OCI-LY1 (cell line): ENCODE results near the gene ABHD17A.

Source experiments
- H2AFZ ChIP-seq: fragments of 200-600 bp; sonication (generic), shearing (Covaris generic); 2 replicates; pipeline ENCODE4 v1.6.0; 2014; ENCODE audit warnings: antibody characterized with exemption, mild to moderate bottlenecking, low read length
- H3F3A ChIP-seq: fragments of 200-600 bp; sonication (generic), shearing (Covaris generic); 2 replicates; pipeline ENCODE4 v1.6.0; 2014; ENCODE audit warnings: mild to moderate bottlenecking, antibody characterized with exemption, low read length, moderate library complexity; ENCODE audit not compliant: insufficient read depth
- H3K27ac ChIP-seq: fragments of 200-600 bp; sonication (generic); 2 replicates; pipeline ENCODE4 v1.5.1; 2014; ENCODE audit warnings: low read length, mixed run types, mild to moderate bottlenecking, low read depth; ENCODE audit not compliant: poor library complexity, severe bottlenecking
- H3K27me3 ChIP-seq: fragments of 200-600 bp; sonication (generic); 2 replicates; pipeline ENCODE4 v1.6.0; 2014; ENCODE audit warnings: antibody characterized with exemption, mild to moderate bottlenecking, low read length, moderate library complexity; ENCODE audit not compliant: insufficient read depth
- H3K36me3 ChIP-seq: fragments of 200-600 bp; sonication (generic); 2 replicates; pipeline ENCODE4 v1.6.1; 2014; ENCODE audit warnings: mild to moderate bottlenecking, antibody characterized with exemption, low read length, moderate library complexity, mixed read lengths; ENCODE audit not compliant: insufficient read depth
- H3K4me1 ChIP-seq: fragments of 200-600 bp; sonication (generic); 2 replicates; pipeline ENCODE4 v1.5.1; 2014; ENCODE audit warnings: mild to moderate bottlenecking, low read length, moderate library complexity; ENCODE audit not compliant: insufficient read depth, severe bottlenecking
- H3K4me2 ChIP-seq: fragments of 200-600 bp; sonication (generic), shearing (Covaris generic); 2 replicates; pipeline ENCODE4 v1.6.1; 2014; ENCODE audit warnings: low read length
- H3K4me3 ChIP-seq: fragments of 200-600 bp; sonication (generic); 2 replicates; pipeline ENCODE4 v1.5.1; 2014; ENCODE audit warnings: low read length, low read depth, mild to moderate bottlenecking, mixed read lengths; ENCODE audit not compliant: poor library complexity, severe bottlenecking
- H3K79me2 ChIP-seq: fragments of 200-600 bp; shearing (Covaris generic); 2 replicates; pipeline ENCODE4 v1.6.1; 2016; ENCODE audit warnings: mixed run types, low read length, mixed read lengths; ENCODE audit not compliant: insufficient read depth
- H3K9ac ChIP-seq: fragments of 200-600 bp; sonication (generic), shearing (Covaris generic); 2 replicates; pipeline ENCODE4 v1.6.1; 2014; ENCODE audit warnings: mild to moderate bottlenecking, low read length, mixed read lengths
- H3K9me2 ChIP-seq: fragments of 200-600 bp; sonication (generic), shearing (Covaris generic); 2 replicates; pipeline ENCODE4 v1.6.1; 2014; ENCODE audit warnings: low read depth, mild to moderate bottlenecking, low read length, mixed read lengths
- H3K9me3 ChIP-seq: fragments of 200-600 bp; shearing (Covaris generic); 2 replicates; pipeline ENCODE4 v1.6.1; 2014; ENCODE audit warnings: low read length, mixed read lengths
- H4K20me1 ChIP-seq: fragments of 200-600 bp; sonication (generic), shearing (Covaris generic); 2 replicates; pipeline ENCODE4 v1.6.0; 2016; ENCODE audit warnings: mild to moderate bottlenecking, low read length; ENCODE audit not compliant: insufficient read depth
- EZH2 ChIP-seq: fragments of 200-600 bp; sonication (generic), shearing (Covaris generic); IDR thresholded peaks from 2 replicates; pipeline ENCODE4 v1.8.0; 2017; ENCODE audit warnings: borderline replicate concordance, mixed run types, mild to moderate bottlenecking, antibody characterized with exemption, low read length, moderate library complexity, mixed read lengths
- TF ChIP-seq, protein P1 (sequence below): fragments of 200-600 bp; sonication (generic), shearing (Covaris generic); IDR thresholded peaks from 2 replicates; pipeline ENCODE4 v1.5.1; 2017; ENCODE audit warnings: mild to moderate bottlenecking, antibody characterized with exemption, low read length, moderate library complexity, mixed read lengths

ABHD17A gene

DNA sequence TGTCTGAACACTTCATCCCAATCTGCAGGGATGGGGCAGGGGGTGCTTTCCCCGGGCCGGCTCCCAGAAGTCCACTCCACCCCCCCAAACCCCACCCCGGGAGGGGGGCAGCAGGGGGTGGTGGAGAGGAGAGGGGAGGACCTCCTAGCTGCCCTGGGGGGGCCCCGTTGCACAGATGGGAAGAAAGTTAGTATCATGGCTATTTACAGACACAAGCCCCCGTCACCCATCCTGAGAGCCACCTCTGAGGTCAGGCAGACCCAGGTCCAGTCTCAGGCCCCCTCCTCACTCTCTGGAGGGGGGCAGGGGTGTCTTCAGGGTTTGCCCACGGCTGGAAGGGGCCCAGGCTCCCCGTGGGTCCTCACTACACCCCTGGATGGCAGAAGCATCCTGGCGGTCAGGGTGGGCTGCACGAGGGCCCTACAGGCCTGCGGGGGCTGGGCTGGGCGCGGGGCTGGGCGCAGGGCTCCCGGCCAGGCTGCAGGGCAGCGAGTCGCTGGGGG is 31.2 kb downstream of the ABHD17A start:
- Histone ChIP-seq H3K4me3 (no peak overlapping the region), H2AFZ (no peak overlapping the region), H3K4me1 (peaks cover 65% of the 10 kb centered on the region), H3F3A (no peaks in the 10 kb centered on the region), H3K9me3 (no peaks in the 10 kb centered on the region), H3K27ac (no peak overlapping the region), H3K27me3 (no peaks in the 10 kb centered on the region), H3K9ac (no peak overlapping the region), H3K79me2 (no peaks in the 10 kb centered on the region), H4K20me1 (no peaks in the 10 kb centered on the region), H3K9me2 (no peaks in the 10 kb centered on the region), H3K4me2 (no peak overlapping the region), H3K36me3 (no peaks in the 10 kb centered on the region)
- TF ChIP-seq, protein P1, sequence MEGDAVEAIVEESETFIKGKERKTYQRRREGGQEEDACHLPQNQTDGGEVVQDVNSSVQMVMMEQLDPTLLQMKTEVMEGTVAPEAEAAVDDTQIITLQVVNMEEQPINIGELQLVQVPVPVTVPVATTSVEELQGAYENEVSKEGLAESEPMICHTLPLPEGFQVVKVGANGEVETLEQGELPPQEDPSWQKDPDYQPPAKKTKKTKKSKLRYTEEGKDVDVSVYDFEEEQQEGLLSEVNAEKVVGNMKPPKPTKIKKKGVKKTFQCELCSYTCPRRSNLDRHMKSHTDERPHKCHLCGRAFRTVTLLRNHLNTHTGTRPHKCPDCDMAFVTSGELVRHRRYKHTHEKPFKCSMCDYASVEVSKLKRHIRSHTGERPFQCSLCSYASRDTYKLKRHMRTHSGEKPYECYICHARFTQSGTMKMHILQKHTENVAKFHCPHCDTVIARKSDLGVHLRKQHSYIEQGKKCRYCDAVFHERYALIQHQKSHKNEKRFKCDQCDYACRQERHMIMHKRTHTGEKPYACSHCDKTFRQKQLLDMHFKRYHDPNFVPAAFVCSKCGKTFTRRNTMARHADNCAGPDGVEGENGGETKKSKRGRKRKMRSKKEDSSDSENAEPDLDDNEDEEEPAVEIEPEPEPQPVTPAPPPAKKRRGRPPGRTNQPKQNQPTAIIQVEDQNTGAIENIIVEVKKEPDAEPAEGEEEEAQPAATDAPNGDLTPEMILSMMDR: no peak
- no peak for TF ChIP-seq EZH2

DNA sequence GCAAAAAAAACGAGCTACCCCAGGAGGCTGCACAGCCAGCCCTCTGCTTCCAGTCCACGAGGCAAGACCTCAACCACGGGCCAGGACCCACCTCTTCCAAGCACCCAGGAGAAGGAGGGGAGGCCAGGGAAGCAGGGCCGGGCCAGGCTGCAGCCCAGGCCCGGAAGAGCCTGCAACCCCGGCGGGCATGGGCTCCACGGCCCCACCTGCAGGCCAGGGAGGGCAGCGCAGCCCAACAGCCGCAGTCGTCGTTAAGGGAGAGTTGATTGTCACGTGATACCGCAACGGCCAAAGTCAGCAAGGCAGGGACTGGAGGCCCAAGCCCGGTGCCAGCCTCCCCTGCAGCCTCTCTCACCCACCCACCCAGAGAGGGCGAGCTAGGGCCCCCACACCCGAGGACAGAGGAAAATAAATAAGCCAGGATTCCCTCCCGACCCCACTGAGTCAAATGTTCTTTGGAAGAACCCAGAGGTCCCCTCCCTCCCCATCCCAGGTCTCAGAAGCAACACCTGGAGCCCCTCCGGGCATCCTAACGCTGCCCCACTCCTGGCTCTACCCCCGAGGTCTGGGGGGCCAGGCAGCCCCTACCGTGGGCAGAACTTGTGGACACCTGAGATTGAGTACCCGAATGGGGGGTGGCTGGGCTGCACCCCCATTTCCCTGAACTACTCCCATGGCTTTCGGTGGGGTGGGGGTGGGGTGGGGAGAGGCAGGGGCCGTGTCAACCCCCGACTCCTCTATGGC is 31.8 kb downstream of the ABHD17A start:
- Histone ChIP-seq H3K27ac (peak overlapping the region; percentile 27), H3K4me1 (peaks cover 62% of the 10 kb centered on the region), H3K4me3 (no peak overlapping the region), H3F3A (no peaks in the 10 kb centered on the region), H3K4me2 (peak overlapping the region; percentile 13; the same call in 1 of the 2 replicates), H3K79me2 (no peaks in the 10 kb centered on the region), H3K36me3 (no peaks in the 10 kb centered on the region), H4K20me1 (no peaks in the 10 kb centered on the region), H3K9me2 (no peaks in the 10 kb centered on the region), H2AFZ (no peak overlapping the region), H3K9ac (peak overlapping the region; percentile 23; the same call in 1 of the 2 replicates), H3K9me3 (no peaks in the 10 kb centered on the region), H3K27me3 (no peaks in the 10 kb centered on the region)
- TF ChIP-seq, protein P1: peak; percentile 88
- no peak for TF ChIP-seq EZH2

DNA sequence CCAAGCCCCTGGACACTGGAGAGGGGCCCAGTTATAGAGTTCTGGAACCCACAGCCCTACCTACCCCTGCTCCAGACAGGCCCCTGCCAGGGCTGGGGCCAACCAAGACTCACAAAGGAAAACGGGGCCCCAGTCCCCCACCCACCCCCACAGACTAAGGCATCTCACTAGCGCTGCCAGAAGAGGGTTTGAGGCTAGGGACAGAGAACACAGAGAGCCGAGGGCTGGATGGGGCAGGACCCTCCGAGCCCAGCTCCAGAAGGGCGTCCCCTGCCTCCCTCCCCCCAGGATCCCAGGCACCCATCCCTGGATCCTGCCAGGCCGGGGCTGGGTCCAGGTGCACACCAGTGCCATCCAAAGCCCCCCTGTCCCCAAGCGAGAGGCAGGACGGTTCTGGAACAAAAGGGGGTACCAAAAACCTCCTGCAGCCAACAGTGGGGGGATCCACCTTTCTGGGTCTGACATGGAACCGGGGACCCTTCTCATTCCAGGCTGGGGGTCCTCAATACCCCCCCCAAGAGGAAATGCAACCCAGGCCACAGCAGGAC is 32.6 kb downstream of the ABHD17A start:
- H4K20me1 ChIP-seq: no peaks in the 10 kb centered on the region
- H3K36me3 ChIP-seq: no peaks in the 10 kb centered on the region
- no peaks in the 10 kb centered on the region for H3K9me2 ChIP-seq
- no peak overlapping the region for H3K4me3 ChIP-seq
- H3K9me3 ChIP-seq: no peaks in the 10 kb centered on the region
- H3K27me3 ChIP-seq: no peaks in the 10 kb centered on the region
- H3K4me1 ChIP-seq: peaks cover 60% of the 10 kb centered on the region
- H3F3A ChIP-seq: no peaks in the 10 kb centered on the region
- peak overlapping the region; percentile 23; the same call in 1 of the 2 replicates for H3K9ac ChIP-seq
- no peak for TF ChIP-seq EZH2
- TF ChIP-seq, protein P1: no peak
- peak overlapping the region; percentile 45; the same call in 1 of the 2 replicates for H3K4me2 ChIP-seq
- peaks cover 4% of the 10 kb centered on the region for H3K79me2 ChIP-seq
- H3K27ac ChIP-seq: peak overlapping the region; percentile 11
- no peak overlapping the region for H2AFZ ChIP-seq
